ENCODE data around the gene COPZ1. TPM values are rescaled to one million over a fixed set of nuclear protein-coding genes. Genes with fewer than 3 reads are reported as not detected.

The COPZ1 gene
- total and polyA plus RNA-seq, 8 donors: 14.6 to 133 (median 82.4) TPM

DNA sequence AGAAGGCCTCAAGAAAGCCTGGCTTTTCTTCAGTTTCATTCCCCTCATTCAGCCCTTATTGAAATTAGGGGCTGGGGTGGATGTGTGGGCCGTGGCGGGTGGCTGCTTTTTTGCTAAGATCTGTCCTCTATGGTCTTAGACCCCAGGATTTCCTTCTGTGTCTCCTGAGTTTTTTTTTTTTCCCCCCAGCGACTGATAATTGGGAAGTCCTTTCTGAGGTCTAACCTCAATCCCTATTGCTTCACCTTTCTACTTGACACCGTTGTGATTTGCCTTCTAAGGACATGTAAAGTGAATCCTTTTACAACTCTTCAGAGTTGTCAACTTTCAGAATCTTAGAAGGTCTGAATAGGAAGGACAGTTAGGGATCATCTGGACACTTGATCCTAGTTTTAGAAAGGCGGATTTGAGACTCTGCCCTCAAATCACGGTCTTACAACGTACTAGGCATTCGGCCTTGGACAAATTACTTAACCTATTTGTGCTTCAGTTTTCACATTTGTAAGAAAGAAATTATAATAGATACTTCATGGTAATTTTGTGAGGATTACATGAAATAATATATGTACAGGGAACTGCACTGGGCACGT is 34.9 kb downstream of the COPZ1 start:
- DNase-seq: no peak
- TF ChIP-seq, protein P1, sequence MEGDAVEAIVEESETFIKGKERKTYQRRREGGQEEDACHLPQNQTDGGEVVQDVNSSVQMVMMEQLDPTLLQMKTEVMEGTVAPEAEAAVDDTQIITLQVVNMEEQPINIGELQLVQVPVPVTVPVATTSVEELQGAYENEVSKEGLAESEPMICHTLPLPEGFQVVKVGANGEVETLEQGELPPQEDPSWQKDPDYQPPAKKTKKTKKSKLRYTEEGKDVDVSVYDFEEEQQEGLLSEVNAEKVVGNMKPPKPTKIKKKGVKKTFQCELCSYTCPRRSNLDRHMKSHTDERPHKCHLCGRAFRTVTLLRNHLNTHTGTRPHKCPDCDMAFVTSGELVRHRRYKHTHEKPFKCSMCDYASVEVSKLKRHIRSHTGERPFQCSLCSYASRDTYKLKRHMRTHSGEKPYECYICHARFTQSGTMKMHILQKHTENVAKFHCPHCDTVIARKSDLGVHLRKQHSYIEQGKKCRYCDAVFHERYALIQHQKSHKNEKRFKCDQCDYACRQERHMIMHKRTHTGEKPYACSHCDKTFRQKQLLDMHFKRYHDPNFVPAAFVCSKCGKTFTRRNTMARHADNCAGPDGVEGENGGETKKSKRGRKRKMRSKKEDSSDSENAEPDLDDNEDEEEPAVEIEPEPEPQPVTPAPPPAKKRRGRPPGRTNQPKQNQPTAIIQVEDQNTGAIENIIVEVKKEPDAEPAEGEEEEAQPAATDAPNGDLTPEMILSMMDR (IDR thresholded peaks at IDR 0.05): no peak
- TF ChIP-seq POLR2AphosphoS5 (IDR thresholded peaks at IDR 0.05) (no peak), EP300 (IDR thresholded peaks at IDR 0.05) (no peak), POLR2A (IDR thresholded peaks at IDR 0.05) (no peak)
- no peaks in the 10 kb centered on the region for H3K27me3 ChIP-seq
- no peaks in the 10 kb centered on the region for H3K9me3 ChIP-seq
- H3K36me3 ChIP-seq: no peaks in the 10 kb centered on the region
- 46 to 58% (median 48%) methylated on average over 9 of the region's 9 CpGs for WGBS, 5 donors
- H3K4me1 ChIP-seq: peaks cover 18 to 53% (median 36%) of the 10 kb centered on the region in 4 donors
- H3K27ac ChIP-seq: peak overlapping the region; percentile 65 to 92 (median 84)
- intact Hi-C loops (cut with DNase I; ENCODE audit: low total_unique reads): loop anchor here (10.0 kb wide), 2 partner anchors 65 to 135 kb away; no protein-coding TSS in a partner anchor
- peak overlapping the region; percentile 61 to 74 (median 63) for H3K4me3 ChIP-seq

DNA sequence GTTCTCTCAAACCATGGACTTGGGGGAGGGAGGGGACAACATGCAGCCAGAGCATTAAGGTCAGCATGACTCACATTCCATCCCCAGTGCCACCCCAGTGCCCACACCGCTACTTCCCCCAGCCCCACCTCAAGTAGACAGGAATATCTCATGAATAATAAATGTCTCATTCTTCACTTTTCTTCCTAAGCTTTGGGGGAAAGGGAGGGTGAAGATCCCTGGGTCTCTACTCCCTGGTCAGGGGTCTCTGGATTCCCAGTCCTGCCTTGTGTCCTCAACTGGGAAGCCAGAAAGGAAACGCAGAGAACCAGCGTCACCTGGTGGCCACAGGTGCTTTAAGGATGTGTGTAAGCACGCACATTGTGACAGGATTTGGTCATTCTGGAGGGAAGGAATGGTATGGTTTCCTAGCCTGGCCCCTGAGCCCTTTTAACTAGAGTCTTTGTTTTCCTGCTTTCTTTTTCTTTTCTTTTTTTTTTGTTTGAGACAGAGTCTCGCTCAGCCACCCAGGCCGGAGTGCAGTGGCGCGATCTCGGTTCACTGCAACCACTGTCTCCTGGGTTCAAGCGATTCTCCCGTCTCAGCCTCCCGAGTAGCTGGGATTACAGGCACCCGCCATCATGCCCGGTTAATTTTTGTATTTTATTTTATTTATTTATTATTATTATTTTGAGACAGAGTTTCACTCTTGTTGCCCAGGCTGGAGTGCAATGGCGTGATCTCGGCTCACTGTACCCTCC is 36.0 kb downstream of the COPZ1 start:
- intact Hi-C loops (cut with DNase I; ENCODE audit: low total_unique reads): loop anchor here (10.0 kb wide), 2 partner anchors 66 to 136 kb away; no protein-coding TSS in a partner anchor
- Histone ChIP-seq H3K4me1 (peaks cover 18 to 48% (median 33%) of the 10 kb centered on the region in 4 donors), H3K27ac (peak overlapping the region in 2 of 5 donors; percentile 84 to 92), H3K36me3 (no peaks in the 10 kb centered on the region), H3K4me3 (no peak overlapping the region), H3K9me3 (no peaks in the 10 kb centered on the region), H3K27me3 (no peaks in the 10 kb centered on the region)
- 62 to 65% (median 65%) methylated on average over 16 of the region's 16 CpGs for WGBS, 5 donors
- TF ChIP-seq POLR2A (IDR thresholded peaks at IDR 0.05) (no peak), EP300 (IDR thresholded peaks at IDR 0.05) (no peak), POLR2AphosphoS5 (IDR thresholded peaks at IDR 0.05) (peak in 1 of 3 donors; percentile 60)
- TF ChIP-seq, protein P1 (IDR thresholded peaks at IDR 0.05): peak in 5 of 7 experiments; percentile 44 to 93 (median 66)
- peak; percentile 87 to 94 for DNase-seq

DNA sequence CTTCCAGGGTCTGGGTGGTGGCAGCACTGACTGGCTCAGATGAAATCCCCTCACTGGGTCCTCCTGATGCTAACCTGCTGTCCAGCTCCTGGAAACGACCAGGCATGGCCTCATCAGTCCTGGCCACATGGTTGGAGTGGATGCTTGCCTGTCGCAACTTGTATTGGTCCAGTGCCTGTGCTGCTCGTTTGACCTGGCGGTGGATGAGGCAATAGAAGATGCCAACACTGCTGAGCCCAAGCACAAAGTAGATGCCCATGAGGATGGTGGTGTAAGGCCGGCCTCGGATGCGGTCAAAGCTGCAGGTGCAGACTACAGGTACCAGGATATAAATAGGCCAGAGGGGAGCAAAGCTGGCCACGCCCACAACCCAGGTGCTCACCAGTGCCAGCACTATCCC is 38.1 kb downstream of the COPZ1 start:
- WGBS, 5 donors: 68 to 80% (median 73%) methylated on average over 7 to 8 of the region's 8 CpGs
- peak in 1 of 2 donors; percentile 5 for DNase-seq
- no peaks in the 10 kb centered on the region for H3K9me3 ChIP-seq
- no peak for TF ChIP-seq EP300 (IDR thresholded peaks at IDR 0.05)
- no peak for TF ChIP-seq POLR2A (IDR thresholded peaks at IDR 0.05)
- no peak for TF ChIP-seq POLR2AphosphoS5 (IDR thresholded peaks at IDR 0.05)
- TF ChIP-seq, protein P1 (IDR thresholded peaks at IDR 0.05): no peak
- no peaks in the 10 kb centered on the region for H3K36me3 ChIP-seq
- H3K4me1 ChIP-seq: peaks cover 14 to 30% (median 22%) of the 10 kb centered on the region in 4 donors
- intact Hi-C loops (cut with DNase I; ENCODE audit: low total_unique reads): loop anchor here (10.0 kb wide), 2 partner anchors 68 to 138 kb away; no protein-coding TSS in a partner anchor
- no peaks in the 10 kb centered on the region for H3K27me3 ChIP-seq
- no peak overlapping the region for H3K4me3 ChIP-seq
- H3K27ac ChIP-seq: no peak overlapping the region

DNA sequence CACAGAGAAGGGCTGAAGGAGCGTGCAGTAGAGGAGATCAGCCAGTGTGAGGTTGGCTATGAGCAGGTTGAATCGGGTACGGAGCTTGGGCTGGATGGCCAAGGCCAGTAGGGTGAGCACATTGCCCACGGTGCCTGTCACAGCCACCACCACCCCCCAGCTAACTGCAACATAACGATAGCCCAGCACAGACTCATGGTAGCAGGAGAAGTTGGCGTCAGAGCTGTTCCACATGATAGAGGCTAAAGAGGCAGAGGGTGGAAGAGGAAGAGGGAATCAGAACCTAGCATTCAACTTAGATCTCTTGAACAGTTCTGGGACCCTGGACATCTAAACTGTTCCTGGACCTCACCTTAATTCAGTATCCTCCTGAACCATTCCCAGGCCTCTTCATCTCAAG is 38.7 kb downstream of the COPZ1 start:
- no peak overlapping the region for H3K4me3 ChIP-seq
- DNase-seq: no peak
- no peaks in the 10 kb centered on the region for H3K27me3 ChIP-seq
- TF ChIP-seq POLR2A (IDR thresholded peaks at IDR 0.05): no peak
- TF ChIP-seq POLR2AphosphoS5 (IDR thresholded peaks at IDR 0.05): no peak
- TF ChIP-seq EP300 (IDR thresholded peaks at IDR 0.05): no peak
- intact Hi-C loops (cut with DNase I; ENCODE audit: low total_unique reads): loop anchor here (10.0 kb wide), 2 partner anchors 69 to 139 kb away; no protein-coding TSS in a partner anchor
- peak overlapping the region in 2 of 5 donors; percentile 10 to 42 for H3K27ac ChIP-seq
- WGBS, 5 donors: 73 to 90% (median 80%) methylated on average over 6 of the region's 6 CpGs
- H3K4me1 ChIP-seq: peaks cover 16 to 30% (median 22%) of the 10 kb centered on the region in 4 donors
- H3K9me3 ChIP-seq: no peaks in the 10 kb centered on the region
- H3K36me3 ChIP-seq: no peaks in the 10 kb centered on the region

All from stomach (tissue), 9 donors.